ENCODE measurements around the gene GRK7. TPM values are rescaled to one million over a fixed set of nuclear protein-coding genes. Genes with fewer than 3 reads are reported as not detected.

The GRK7 gene
- total and polyA plus RNA-seq, 9 of the 15 experiments (the other 6 are each of a cell fraction or from before 2014, with no cell fraction given) = 0.01 to 0.08 (median 0.04) TPM; not detected in 3

GRCh38 chr3:141725036-141725435 lies 38.2 kb upstream of the GRK7 start (continued):
- TF ChIP-seq CUX1 (CRISPR knock-in tag; IDR thresholded peaks at IDR 0.05) = no peak
- no peak for TF ChIP-seq PREB (CRISPR knock-in tag; IDR thresholded peaks at IDR 0.05)
- TF ChIP-seq PRPF4 (IDR thresholded peaks at IDR 0.05; ENCODE audit: insufficient read depth, low read depth, low read length, poor library complexity, severe bottlenecking) = no peak

GRCh38 chr3:141726483-141726882 lies 36.7 kb upstream of the GRK7 start:
- Histone ChIP-seq H4K20me1 (replicated peaks; ENCODE audit: control insufficient read depth, insufficient read depth, low read length) (no peaks in the 10 kb centered on the region), H3K4me2 (ENCODE audit: insufficient read depth, low read length) (no peak overlapping the region), H3K9me3 (replicated peaks; ENCODE audit: control insufficient read depth, insufficient read depth, low read depth, low read length) (no peaks in the 10 kb centered on the region), H3K9ac (ENCODE audit: insufficient read depth in 1 of 2, low read depth in 2 of 2, low read length in 2 of 2) (no peak overlapping the region), H3K79me2 (ENCODE audit: control insufficient read depth, insufficient read depth, low read length) (no peaks in the 10 kb centered on the region), H3K36me3 (ENCODE audit: control insufficient read depth, insufficient read depth, low read length) (no peaks in the 10 kb centered on the region), H3K27ac (ENCODE audit: extremely low read depth, low read depth, low read length) (no peak overlapping the region), H2AFZ (ENCODE audit: low read depth, low read length) (no peak overlapping the region), H3K4me3 (no peak overlapping the region), H3K9me1 (ENCODE audit: control insufficient read depth, insufficient read depth, low read length) (no peaks in the 10 kb centered on the region), H3K27me3 (ENCODE audit: control insufficient read depth in 2 of 2, insufficient read depth in 2 of 2, low read length in 2 of 2) (no peaks in the 10 kb centered on the region), H3K4me1 (replicated peaks in 1 of 2; ENCODE audit: control insufficient read depth in 2 of 2, insufficient read depth in 2 of 2, low read length in 2 of 2) (no peaks in the 10 kb centered on the region)
- FAIRE-seq (peak; percentile 6), DNase-seq (ENCODE audit: extremely low read depth in 1 of 4, low spot score in 3 of 4) (no peak), ATAC-seq (no peak)
- CTCF ChIA-PET (ENCODE audit: low intra/inter-chr PET ratio) = no interaction called here
- POLR2A ChIA-PET = interaction anchor here (0.8 kb wide), 1 partner anchor 13 kb away, joined by 3 read pairs; no protein-coding TSS in a partner anchor
- in situ Hi-C loops (cut with MboI) = no loop called here
- WGBS (ENCODE audit: insufficient coverage, low coverage, missing lambda C conversion rate) = 0% methylated on average over 1 of the region's 1 CpG
- BruUV-seq (replicated peaks) = no TSS peak
- intact Hi-C loops (cut with micrococcal nuclease) = no loop called here
- TF ChIP-seq ARHGAP35 (IDR thresholded peaks at IDR 0.05; ENCODE audit: partially characterized antibody) (no peak), ZNF512 (tag; IDR thresholded peaks at IDR 0.05) (peak; percentile 69), ZNF740 (CRISPR knock-in tag; IDR thresholded peaks at IDR 0.05) (no peak), ZNF740 (tag; IDR thresholded peaks at IDR 0.05) (no peak), NR4A1 (CRISPR knock-in tag; IDR thresholded peaks at IDR 0.05) (no peak), NR4A1 (tag; IDR thresholded peaks at IDR 0.05) (no peak), KLF6 (CRISPR knock-in tag; IDR thresholded peaks at IDR 0.05; ENCODE audit: borderline replicate concordance) (no peak), JUNB (CRISPR knock-in tag; conservative IDR thresholded peaks at IDR 0.05) (no peak), TRIM28 (IDR thresholded peaks at IDR 0.05) (no peak)

All from K562 (cell line).